GM21360 (cell line): ENCODE data around the gene FLYWCH1.

Experiments used
- ATAC-seq: cut with Tn5 transposase; IDR thresholded peaks from one replicate; pipeline ENCODE4 v1.9.1; 2021; ENCODE audit warnings: mild to moderate bottlenecking, moderate library complexity; ENCODE audit not compliant: unreplicated experiment

FLYWCH1 gene

GRCh38 chr16:2911638-2912329 lies at the start of gene FLYWCH1:
FLYWCH1 (plus strand) TSS chr16:2911931; CDS start chr16:2929686, 17,755 bp downstream.
- peak; percentile 91 for ATAC-seq

- ATAC-seq: no peak
These were observed 46.1 kb upstream of the FLYWCH1 start for GRCh38 chr16:2865651-2866050.

- ATAC-seq: no peak
These were observed 45.3 kb upstream of the FLYWCH1 start for GRCh38 chr16:2866431-2866830.

- no peak for ATAC-seq
These were observed 44.1 kb upstream of the FLYWCH1 start for GRCh38 chr16:2867661-2867986.

GRCh38 chr16:2867987-2868789 lies 43.5 kb upstream of the FLYWCH1 start:
- peak; percentile 82 for ATAC-seq

GRCh38 chr16:2871926-2872325 lies 39.8 kb upstream of the FLYWCH1 start:
- ATAC-seq: no peak

GRCh38 chr16:2874032-2874911 lies 37.5 kb upstream of the FLYWCH1 start:
- no peak for ATAC-seq

GRCh38 chr16:2874912-2875362 lies 36.8 kb upstream of the FLYWCH1 start:
- peak; percentile 70 for ATAC-seq

GRCh38 chr16:2879854-2880508 lies 31.8 kb upstream of the FLYWCH1 start:
- no peak for ATAC-seq

GRCh38 chr16:2881783-2882649 lies 29.7 kb upstream of the FLYWCH1 start:
- peak; percentile 5 for ATAC-seq

- peak; percentile 79 for ATAC-seq
These were observed 28.9 kb upstream of the FLYWCH1 start, which contains the start of gene FLYWCH2 for GRCh38 chr16:2882650-2883457. FLYWCH2 (plus strand) TSS chr16:2883215; CDS start chr16:2896450, 13,235 bp downstream.

- no peak for ATAC-seq
These were observed 28.2 kb upstream of the FLYWCH1 start for GRCh38 chr16:2883458-2883908.

GRCh38 chr16:2884041-2884451 lies 27.7 kb upstream of the FLYWCH1 start:
- ATAC-seq: no peak

- no peak for ATAC-seq
These were observed 17.5 kb upstream of the FLYWCH1 start for GRCh38 chr16:2894231-2894630.

GRCh38 chr16:2895813-2896212 lies 15.9 kb upstream of the FLYWCH1 start:
- ATAC-seq: no peak

- ATAC-seq: no peak
These were observed 15.2 kb upstream of the FLYWCH1 start for GRCh38 chr16:2896480-2897010.

- no peak for ATAC-seq
These were observed 14.6 kb upstream of the FLYWCH1 start for GRCh38 chr16:2897110-2897509.

GRCh38 chr16:2898831-2899563 lies 12.7 kb upstream of the FLYWCH1 start:
- no peak for ATAC-seq
